Neural progenitor cell (in vitro differentiated cells): Measurements from ENCODE around the gene SLC35C1.

Experiments used
- EZH2 ChIP-seq: fragments of 200-600 bp; sonication (generic); IDR thresholded peaks from 2 replicates; pipeline ENCODE4 v1.6.1; 2017; ENCODE audit warnings: antibody characterized with exemption, mild to moderate bottlenecking, moderate library complexity
- EZH2phosphoT487 ChIP-seq: fragments of 200-600 bp; sonication (generic); IDR thresholded peaks from 2 replicates; pipeline ENCODE4 v1.6.1; 2017; ENCODE audit warnings: antibody characterized with exemption
- TF ChIP-seq, protein P1 (sequence below): fragments of 200-600 bp; sonication (generic); IDR thresholded peaks from 2 replicates; pipeline ENCODE4 v1.5.1; 2017; ENCODE audit warnings: antibody characterized with exemption, mild to moderate bottlenecking

DNA sequence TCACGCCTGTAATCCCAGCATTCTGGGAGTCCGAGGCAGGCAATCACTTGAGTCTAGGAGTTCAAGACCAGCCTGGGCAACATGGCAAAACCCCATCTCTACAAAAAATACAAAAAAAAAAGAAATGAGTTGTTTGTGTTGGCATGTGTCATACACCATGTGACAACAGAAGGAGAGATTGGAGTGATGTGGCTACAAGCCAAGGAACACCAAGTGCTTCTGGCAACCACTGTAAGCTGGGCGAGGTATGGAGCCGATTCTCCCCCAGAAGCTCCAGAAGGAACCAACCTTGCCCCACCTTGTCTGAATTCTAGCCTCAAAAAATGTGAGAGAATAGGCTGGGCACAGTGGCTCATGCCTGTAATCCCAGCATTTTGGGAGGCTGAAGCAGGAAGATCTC, 39.1 kb upstream of the SLC35C1 start:
- TF ChIP-seq, protein P1, sequence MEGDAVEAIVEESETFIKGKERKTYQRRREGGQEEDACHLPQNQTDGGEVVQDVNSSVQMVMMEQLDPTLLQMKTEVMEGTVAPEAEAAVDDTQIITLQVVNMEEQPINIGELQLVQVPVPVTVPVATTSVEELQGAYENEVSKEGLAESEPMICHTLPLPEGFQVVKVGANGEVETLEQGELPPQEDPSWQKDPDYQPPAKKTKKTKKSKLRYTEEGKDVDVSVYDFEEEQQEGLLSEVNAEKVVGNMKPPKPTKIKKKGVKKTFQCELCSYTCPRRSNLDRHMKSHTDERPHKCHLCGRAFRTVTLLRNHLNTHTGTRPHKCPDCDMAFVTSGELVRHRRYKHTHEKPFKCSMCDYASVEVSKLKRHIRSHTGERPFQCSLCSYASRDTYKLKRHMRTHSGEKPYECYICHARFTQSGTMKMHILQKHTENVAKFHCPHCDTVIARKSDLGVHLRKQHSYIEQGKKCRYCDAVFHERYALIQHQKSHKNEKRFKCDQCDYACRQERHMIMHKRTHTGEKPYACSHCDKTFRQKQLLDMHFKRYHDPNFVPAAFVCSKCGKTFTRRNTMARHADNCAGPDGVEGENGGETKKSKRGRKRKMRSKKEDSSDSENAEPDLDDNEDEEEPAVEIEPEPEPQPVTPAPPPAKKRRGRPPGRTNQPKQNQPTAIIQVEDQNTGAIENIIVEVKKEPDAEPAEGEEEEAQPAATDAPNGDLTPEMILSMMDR: no peak
- TF ChIP-seq EZH2 (no peak), EZH2phosphoT487 (no peak)
